GM06990 (cell line): ENCODE measurements around the gene ZNF728.
"Not testable (repeated sequence)": the region's sequence is repeated elsewhere in the genome, so short reads cannot be mapped to it uniquely, and the experiment has no call there.

Experiments used
- DNase-seq: peaks from one replicate; pipeline ENCODE4 v3.0.0-alpha.2; 2011; ENCODE audit not compliant: insufficient read length; ENCODE audit errors: extremely low read depth
- H3K27me3 ChIP-seq: replicated peaks from 2 replicates; pipeline ENCODE4 v1.6.0; 2011; ENCODE audit warnings: low read length; ENCODE audit not compliant: control insufficient read depth, insufficient read depth
- H3K36me3 ChIP-seq: 2 replicates; pipeline ENCODE4 v1.5.1; 2011; ENCODE audit warnings: low read length; ENCODE audit not compliant: control insufficient read depth, insufficient read depth
- H3K4me3 ChIP-seq: replicated peaks from 2 replicates; pipeline ENCODE4 v1.5.1; 2011; ENCODE audit warnings: low read depth, mild to moderate bottlenecking, control low read depth, low read length
- CTCF ChIP-seq: IDR thresholded peaks from 2 replicates; pipeline ENCODE4 v1.5.1; 2011; ENCODE audit warnings: low read length, control low read depth, mild to moderate bottlenecking, inconsistent platforms; ENCODE audit not compliant: insufficient read depth, poor library complexity, severe bottlenecking

Gene ZNF728

GRCh38 chr19:22976248-22976647, 26.7 kb downstream of the ZNF728 start:
- H3K27me3 ChIP-seq, result no peaks in the 10 kb centered on the region
- DNase-seq, result no peak
- TF ChIP-seq CTCF, result no peak
- H3K4me3 ChIP-seq, result no peak overlapping the region
- no peaks in the 10 kb centered on the region for H3K36me3 ChIP-seq

GRCh38 chr19:22975546-22976136, 27.3 kb downstream of the ZNF728 start:
- DNase-seq, H3K36me3 ChIP-seq: not testable (repeated sequence)

GRCh38 chr19:22945560-22945959, 57.4 kb downstream of the ZNF728 start:
- Histone ChIP-seq H3K36me3 (no peaks in the 10 kb centered on the region), H3K27me3 (no peaks in the 10 kb centered on the region), H3K4me3 (no peak overlapping the region)
- DNase-seq, result no peak
- TF ChIP-seq CTCF, result no peak

More at GRCh38 chr19:22975546-22976136, 27.3 kb downstream of the ZNF728 start:
- H3K27me3 ChIP-seq, H3K4me3 ChIP-seq: not testable (repeated sequence)

- no peak for DNase-seq
- Histone ChIP-seq H3K36me3 (no peaks in the 10 kb centered on the region), H3K27me3 (no peaks in the 10 kb centered on the region), H3K4me3 (no peak overlapping the region)
- no peak for TF ChIP-seq CTCF
These were observed 67.8 kb downstream of the ZNF728 start for GRCh38 chr19:22935151-22935550.

GRCh38 chr19:22927576-22927975, 75.4 kb downstream of the ZNF728 start:
- not testable (repeated sequence) for H3K4me3 ChIP-seq, H3K27me3 ChIP-seq, DNase-seq, H3K36me3 ChIP-seq

GRCh38 chr19:22925181-22925580, 77.8 kb downstream of the ZNF728 start:
- not testable (repeated sequence) for H3K36me3 ChIP-seq, H3K27me3 ChIP-seq, DNase-seq, H3K4me3 ChIP-seq
